H1 (cell line): Measurements from ENCODE around the gene ELL2. TPM values are rescaled to one million over a fixed set of nuclear protein-coding genes. Genes with fewer than 3 reads are reported as not detected.
"Not testable (repeated sequence)": the region's sequence is repeated elsewhere in the genome, so short reads cannot be mapped to it uniquely, and the experiment has no call there.

Experiments used
- CTCF ChIA-PET: fragments of 300-600 bp; sonication (Branson Sonifier 250); formaldehyde crosslinking; loops from one replicate; lab custom pipeline; 2021; ENCODE audit not compliant: partially characterized antibody; lab: Charles Lee
- POLR2A ChIA-PET: fragments of 300-600 bp; sonication (Branson Sonifier 250); formaldehyde crosslinking; loops from one replicate; lab custom pipeline; 2021; ENCODE audit warnings: inconsistent platforms; ENCODE audit not compliant: partially characterized antibody; lab: Charles Lee
- DNase-seq, 2 experiments: peaks; one replicate each; pipeline versions ENCODE4 v3.0.0 to v3.0.0-alpha.2; 2010 to 2022; ENCODE audit warnings: low spot score in 2 of 2, low read depth in 1 of 2, mixed read lengths in 1 of 2
- FAIRE-seq: peaks from 2 replicates; lab custom pipeline; 2011; peaks lifted over from hg19 to GRCh38; lab: Jason Lieb, UNC
- H2AFZ ChIP-seq: 2 replicates; pipeline ENCODE4 v1.8.1; 2012; ENCODE audit warnings: low read length, inconsistent platforms
- H2AK5ac ChIP-seq: 2 replicates; pipeline ENCODE4 v1.6.1; 2013; ENCODE audit warnings: low read depth, low read length
- H2BK120ac ChIP-seq: replicated peaks from 2 replicates; pipeline ENCODE3; 2013; ENCODE audit warnings: low read depth, low read length, inconsistent platforms
- H2BK12ac ChIP-seq: 2 replicates; pipeline ENCODE4 v1.6.1; 2013; ENCODE audit warnings: low read depth, low read length
- H2BK15ac ChIP-seq: 2 replicates; pipeline ENCODE4 v1.6.1; 2013; ENCODE audit warnings: low read length
- H2BK20ac ChIP-seq: 2 replicates; pipeline ENCODE4 v1.6.1; 2013; ENCODE audit warnings: low read length
- H2BK5ac ChIP-seq: 2 replicates; pipeline ENCODE4 v1.6.1; 2013; ENCODE audit warnings: low read depth, low read length
- H3K14ac ChIP-seq: 2 replicates; pipeline ENCODE4 v1.6.1; 2013; ENCODE audit warnings: inconsistent platforms; ENCODE audit not compliant: insufficient read length
- H3K18ac ChIP-seq: 2 replicates; pipeline ENCODE4 v1.6.1; 2013; ENCODE audit warnings: low read length; ENCODE audit errors: extremely low read depth
- H3K23ac ChIP-seq: 2 replicates; pipeline ENCODE4 v1.6.1; 2013; ENCODE audit warnings: inconsistent platforms; ENCODE audit not compliant: insufficient read length
- H3K23me2 ChIP-seq: 2 replicates; pipeline ENCODE4 v1.6.1; 2013; ENCODE audit warnings: low read depth, low read length
- H3K27ac ChIP-seq: 2 replicates; pipeline ENCODE4 v1.6.1; 2011; ENCODE audit warnings: low read depth, low read length, inconsistent platforms
- H3K27me3 ChIP-seq, 4 experiments: replicated peaks in 1 of 4; 1 replicate in 1 of 4; 2 replicates in 3 of 4; pipeline versions ENCODE4 v1.6.1 to v1.8.1; 2011 to 2013; ENCODE audit warnings: low read length in 3 of 4, mild to moderate bottlenecking in 3 of 4, inconsistent platforms in 2 of 4, mixed read lengths in 2 of 4, moderate library complexity in 1 of 4; ENCODE audit not compliant: control insufficient read depth in 3 of 4, insufficient read depth in 3 of 4; ENCODE audit errors: extremely low read depth in 1 of 4
- H3K36me3 ChIP-seq, 4 experiments: 2 replicates each; pipeline versions ENCODE4 v1.6.1 to v1.8.1; 2011 to 2013; ENCODE audit warnings: mild to moderate bottlenecking in 4 of 4, low read length in 3 of 4, moderate library complexity in 2 of 4, control low read depth in 1 of 4, inconsistent platforms in 1 of 4; ENCODE audit not compliant: insufficient read depth in 4 of 4, control insufficient read depth in 2 of 4
- H3K4ac ChIP-seq: replicated peaks from 2 replicates; pipeline ENCODE3; 2013; ENCODE audit warnings: low read length, low read depth, mixed read lengths, inconsistent platforms; ENCODE audit not compliant: insufficient read length
- H3K4me1 ChIP-seq, 4 experiments: replicated peaks in 1 of 4; 1 replicate in 1 of 4; 2 replicates in 3 of 4; pipeline versions ENCODE4 v1.6.1 to v1.8.1; 2011 to 2013; ENCODE audit warnings: low read length in 3 of 4, inconsistent platforms in 2 of 4, mixed read lengths in 1 of 4; ENCODE audit not compliant: insufficient read depth in 4 of 4, control insufficient read depth in 3 of 4
- H3K4me2 ChIP-seq, 2 experiments: 2 replicates each; pipeline versions ENCODE4 v1.6.1 to v1.8.1; 2011 to 2013; ENCODE audit warnings: low read depth in 2 of 2, low read length in 2 of 2, control low read depth in 1 of 2, inconsistent platforms in 1 of 2, mild to moderate bottlenecking in 1 of 2; ENCODE audit not compliant: insufficient read depth in 1 of 2
- H3K4me3 ChIP-seq, 4 experiments: fragments of 200-600, 300-600 bp in 1 of 4; sonication (generic), shearing (Covaris generic), sonication (Bioruptor Twin) in 1 of 4; 2 replicates each; pipeline versions ENCODE4 v1.5.1 to v1.8.1; 2011 to 2016; ENCODE audit warnings: low read length in 4 of 4, low read depth in 3 of 4, control low read depth in 2 of 4, inconsistent platforms in 2 of 4, mild to moderate bottlenecking in 2 of 4, mixed read lengths in 1 of 4, moderate library complexity in 1 of 4; ENCODE audit not compliant: insufficient read depth in 2 of 4; ENCODE audit errors: extremely low read depth in 1 of 4
- H3K56ac ChIP-seq: replicated peaks from 2 replicates; pipeline ENCODE3; 2013; ENCODE audit warnings: low read depth, mild to moderate bottlenecking, mixed read lengths, low read length, inconsistent platforms; ENCODE audit not compliant: insufficient read length
- H3K79me1 ChIP-seq: 2 replicates; pipeline ENCODE4 v1.6.1; 2013; ENCODE audit warnings: low read depth, low read length, control low read depth
- H3K79me2 ChIP-seq, 2 experiments: 2 replicates each; pipeline versions ENCODE4 v1.6.1 to v1.8.1; 2012 to 2013; ENCODE audit warnings: low read length in 2 of 2, mild to moderate bottlenecking in 2 of 2, inconsistent platforms in 1 of 2; ENCODE audit not compliant: insufficient read depth in 2 of 2, control insufficient read depth in 1 of 2
- H3K9ac ChIP-seq, 4 experiments: replicated peaks in 1 of 4; 1 replicate in 1 of 4; 2 replicates in 3 of 4; pipeline versions ENCODE4 v1.6.1 to v1.8.1; 2011 to 2013; ENCODE audit warnings: low read depth in 3 of 4, low read length in 3 of 4, control low read depth in 2 of 4, mild to moderate bottlenecking in 2 of 4, moderate library complexity in 2 of 4, inconsistent platforms in 1 of 4; ENCODE audit errors: extremely low read depth in 1 of 4
- H3K9me3 ChIP-seq, 2 experiments: 2 replicates each; pipeline versions ENCODE4 v1.6.1 to v1.8.1; 2012 to 2013; ENCODE audit warnings: mild to moderate bottlenecking in 2 of 2, moderate library complexity in 2 of 2, control low read depth in 1 of 2, inconsistent platforms in 1 of 2, low read depth in 1 of 2, low read length in 1 of 2, mixed read lengths in 1 of 2; ENCODE audit not compliant: insufficient read depth in 2 of 2
- H4K20me1 ChIP-seq, 2 experiments: replicated peaks in 1 of 2; 2 replicates each; pipeline versions ENCODE3 to v1.8.1; 2011 to 2013; ENCODE audit warnings: inconsistent platforms in 2 of 2, low read length in 2 of 2, mild to moderate bottlenecking in 1 of 2; ENCODE audit not compliant: insufficient read depth in 2 of 2, control insufficient read depth in 1 of 2
- H4K5ac ChIP-seq: 2 replicates; pipeline ENCODE4 v1.6.1; 2013; ENCODE audit warnings: low read length, low read depth, mixed read lengths, inconsistent platforms; ENCODE audit not compliant: insufficient read length
- H4K8ac ChIP-seq: 2 replicates; pipeline ENCODE4 v1.8.0; 2013; ENCODE audit warnings: mild to moderate bottlenecking, moderate library complexity, low read length, inconsistent platforms; ENCODE audit not compliant: insufficient read depth; ENCODE audit errors: extremely low read depth
- H4K91ac ChIP-seq: replicated peaks from 2 replicates; pipeline ENCODE3; 2013; ENCODE audit warnings: low read length, mixed read lengths, inconsistent platforms; ENCODE audit not compliant: insufficient read length
- RFX5 ChIP-seq: IDR thresholded peaks from 2 replicates; pipeline ENCODE4 v1.6.1; 2011; ENCODE audit warnings: low read depth, low read length, improper control_type of control experiment, borderline replicate concordance
- SRF ChIP-seq: IDR thresholded peaks from 2 replicates; pipeline ENCODE4 v1.6.1; 2011; ENCODE audit warnings: mild to moderate bottlenecking, low read depth, low read length, moderate library complexity
- SUZ12 ChIP-seq: fragments of 200-600 bp; sonication (generic); IDR thresholded peaks from 2 replicates; pipeline ENCODE4 v1.6.1; 2012; ENCODE audit warnings: mild to moderate bottlenecking, inconsistent platforms, low read length, moderate library complexity, mixed read lengths
- USF2 ChIP-seq: IDR thresholded peaks from 2 replicates; pipeline ENCODE4 v1.6.1; 2011; ENCODE audit warnings: low read length, improper control_type of control experiment
- WGBS, 2 experiments: shearing (Covaris generic) in 1 of 2; methylation state at CpG; one replicate each; pipeline versions ENCODE4 v1.1.6 to v1.1.7; 2013 to 2015; ENCODE audit warnings: low lambda C conversion rate in 2 of 2, mixed read lengths in 2 of 2, inconsistent platforms in 1 of 2, low coverage in 1 of 2, missing lambda C conversion rate in 1 of 2; ENCODE audit not compliant: insufficient replicate concordance in 2 of 2, insufficient coverage in 1 of 2, insufficient read length in 1 of 2; ENCODE audit errors: extremely low coverage in 1 of 2, missing lambda C conversion rate in 1 of 2; 5-methylcytosine and 5-hydroxymethylcytosine counted together
- polyA plus RNA-seq, 7 experiments: library from polyadenylated mRNA; depleted of rRNA in 3 of 7; stranded (reverse) in 5 of 7; unstranded in 2 of 7; fragments of >200 nt in 5 of 7; fragments of 200-250 nt in 2 of 7; gene quantifications; 1 replicate in 5 of 7; 2 replicates in 1 of 7; 4 replicates in 1 of 7; pipeline versions ENCODE4 v1.2.1 to v1.2.3, GENCODE V29; 2011 to 2013; ENCODE audit warnings: missing spikeins in 2 of 7, mixed read lengths in 2 of 7
- total RNA-seq: library from RNA; stranded (reverse); fragmentation: NEBNext Ultra II Directional; extraction: Animal tissue kit (Norgen Biotek cat#: 25700); gene quantifications from 2 replicates; pipeline ENCODE4 v1.2.1, GENCODE V29; 2021

ELL2 gene
- total and polyA plus RNA-seq, 2 of the 8 experiments (the other 6 are each of a cell fraction or from before 2014, with no cell fraction given): 6.3 to 29.4 TPM

DNA sequence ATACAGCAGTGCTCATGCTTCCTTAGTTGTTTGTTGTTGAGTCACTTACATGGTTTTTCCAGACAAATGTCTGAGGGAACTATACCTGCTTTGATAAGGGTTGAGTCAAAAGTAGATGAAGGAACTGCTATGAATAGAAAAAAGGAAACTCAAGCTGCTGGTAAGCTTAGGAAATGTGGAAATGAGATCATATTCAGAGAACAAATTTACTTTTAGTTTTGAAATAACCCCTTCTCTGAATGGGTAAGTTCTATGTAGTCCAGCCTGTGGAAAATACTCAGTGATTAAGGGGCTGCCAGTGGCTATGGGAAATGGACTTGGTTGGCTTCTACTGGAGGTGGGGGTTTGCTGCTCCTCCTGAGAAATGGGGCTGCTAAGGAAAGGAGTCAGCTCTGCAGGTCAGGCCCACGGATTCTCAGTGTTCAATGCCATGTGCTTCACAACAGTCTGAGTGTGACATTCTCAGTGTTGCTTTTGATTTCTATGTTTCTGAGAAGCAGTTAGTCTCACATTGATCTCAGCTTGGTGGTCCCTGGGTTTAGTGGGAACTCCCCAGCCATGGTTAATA lies 91.5 kb downstream of the ELL2 start (continued):
- TF ChIP-seq SRF: no peak
- no peak for TF ChIP-seq SUZ12
- TF ChIP-seq RFX5: no peak
- TF ChIP-seq USF2: no peak

GRCh38 chr5:95869173-95869855 lies 92.3 kb downstream of the ELL2 start:
- H3K79me2 ChIP-seq, H3K14ac ChIP-seq, H4K5ac ChIP-seq, H3K79me1 ChIP-seq, POLR2A ChIA-PET, H3K4me1 ChIP-seq, DNase-seq, H3K23ac ChIP-seq, H3K36me3 ChIP-seq, H2BK12ac ChIP-seq, H2BK15ac ChIP-seq, H2BK120ac ChIP-seq, H2BK5ac ChIP-seq, H3K23me2 ChIP-seq, H3K27me3 ChIP-seq, H2AK5ac ChIP-seq, H3K56ac ChIP-seq, H2BK20ac ChIP-seq, H4K91ac ChIP-seq, H4K8ac ChIP-seq, H3K27ac ChIP-seq, H3K4me3 ChIP-seq, H3K9ac ChIP-seq, H3K4ac ChIP-seq, H3K18ac ChIP-seq, H4K20me1 ChIP-seq, H2AFZ ChIP-seq, H3K9me3 ChIP-seq, FAIRE-seq, H3K4me2 ChIP-seq: not testable (repeated sequence)
- CTCF ChIA-PET: interaction anchor here (1.0 to 1.1 kb wide), 2 partner anchors 8 to 9 kb away, joined by 3 read pairs; no protein-coding TSS in a partner anchor
- 72% methylated on average over 3 of the region's 3 CpGs; no CpG with 5 or more reads in 1 of the 2 experiments for WGBS, 2 experiments
